Activated CD8-positive, alpha-beta memory T cell treated with anti-CD3 and anti-CD28 coated beads, Interleukin-2, amount 10 ng/mL, durations not matched to agents 7 days and 5 days (primary cell): ENCODE measurements around the gene ADAMTS12. TPM values are rescaled to one million over a fixed set of nuclear protein-coding genes. Genes with fewer than 3 reads are reported as not detected.

Experiments used
- ATAC-seq: fragments of 150-1000 bp; cut with Tn5 transposase; one replicate; pipeline ENCODE4 v1.10.0; 2021; ENCODE audit warnings: moderate library complexity
- CTCF ChIA-PET: fragments of 350-600 bp; sonication (Branson Sonifier 250); formaldehyde crosslinking; loops from one replicate; lab custom pipeline; 2021; ENCODE audit warnings: antibody characterized with exemption; lab: Charles Lee
- DNase-seq: peaks from one replicate; pipeline ENCODE4 v3.0.0-alpha.2; 2020
- H3K27ac Mint-ChIP-seq: one replicate; pipeline ENCODE4 v1.8.0; 2021; ENCODE audit warnings: mild to moderate bottlenecking, mixed read lengths
- H3K27me3 Mint-ChIP-seq: one replicate; pipeline ENCODE4 v1.8.0; 2021; ENCODE audit warnings: mixed read lengths
- H3K36me3 Mint-ChIP-seq: one replicate; pipeline ENCODE4 v1.8.0; 2021; ENCODE audit warnings: mild to moderate bottlenecking, mixed read lengths
- H3K4me1 Mint-ChIP-seq: one replicate; pipeline ENCODE4 v1.8.0; 2021; ENCODE audit warnings: mixed read lengths
- H3K4me3 Mint-ChIP-seq: one replicate; pipeline ENCODE4 v1.8.0; 2021; ENCODE audit warnings: mild to moderate bottlenecking, moderate library complexity, mixed read lengths
- H3K9me3 Mint-ChIP-seq: one replicate; pipeline ENCODE4 v1.8.0; 2022; ENCODE audit warnings: low read depth, mixed read lengths
- total RNA-seq, 2 experiments: library from RNA; stranded (reverse); gene quantifications; one replicate each; pipeline ENCODE4 v1.2.3, GENCODE V29; 2021

ADAMTS12 gene
- not detected for total RNA-seq

DNA sequence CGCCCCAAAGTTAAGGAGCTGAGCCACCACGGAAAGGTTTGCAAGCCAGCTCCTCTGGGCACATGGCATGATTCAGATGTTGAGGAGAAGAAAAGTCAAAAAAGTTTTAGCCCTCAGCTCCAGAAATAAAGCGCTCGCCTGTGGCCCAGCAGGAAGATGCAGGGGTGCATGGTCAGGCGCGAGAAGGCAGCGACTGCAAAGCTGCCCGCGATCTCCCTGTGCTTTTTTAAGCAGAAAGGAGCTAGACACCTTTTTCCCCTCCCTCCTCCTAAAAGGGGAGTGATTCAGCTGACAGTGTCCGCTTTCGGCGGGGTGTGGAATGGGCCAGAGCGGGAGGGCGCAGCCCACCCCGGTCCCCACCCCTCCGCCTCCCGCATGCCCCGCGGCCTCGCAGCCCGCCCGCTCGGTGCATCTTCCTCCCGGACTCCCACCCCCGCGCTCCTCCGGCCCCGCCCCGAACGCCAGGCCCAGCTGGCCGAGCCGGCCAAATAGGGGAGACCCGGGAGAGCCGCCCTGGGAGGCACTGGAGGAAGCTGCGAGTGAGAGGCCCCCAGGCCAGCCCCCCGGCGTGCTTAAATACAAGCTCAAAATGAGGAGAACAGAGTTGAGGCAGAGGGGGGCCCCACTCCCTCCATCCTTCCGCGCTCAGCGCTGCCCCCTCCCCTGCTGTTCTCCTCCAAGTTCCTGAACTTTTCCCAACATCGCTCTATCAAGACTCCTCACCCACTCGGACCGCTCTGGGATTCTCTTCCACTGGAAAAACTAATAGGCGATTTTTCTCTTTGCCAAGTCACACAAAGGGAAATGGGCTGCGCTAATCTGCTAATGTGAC, at the start of gene ADAMTS12:
TSS of gene ADAMTS12 (minus strand) at position 203 of the 832 bp plus-strand sequence. CDS start at position 69, 134 bp downstream.
- DNase-seq (no peak), ATAC-seq (no peak)
- Mint-ChIP-seq H3K36me3 (no peaks in the 10 kb centered on the region), H3K4me3 (no peak within 1 kb of the TSS), H3K4me1 (no peaks in the 10 kb centered on the region), H3K27ac (no peak within 1 kb of the TSS), H3K9me3 (no peaks in the 10 kb centered on the region), H3K27me3 (peaks cover 56% of the 10 kb centered on the region)
- CTCF ChIA-PET = interaction anchor here (1.5 kb wide), 1 partner anchor 43 kb away, joined by 4 read pairs; no protein-coding TSS in a partner anchor

DNA sequence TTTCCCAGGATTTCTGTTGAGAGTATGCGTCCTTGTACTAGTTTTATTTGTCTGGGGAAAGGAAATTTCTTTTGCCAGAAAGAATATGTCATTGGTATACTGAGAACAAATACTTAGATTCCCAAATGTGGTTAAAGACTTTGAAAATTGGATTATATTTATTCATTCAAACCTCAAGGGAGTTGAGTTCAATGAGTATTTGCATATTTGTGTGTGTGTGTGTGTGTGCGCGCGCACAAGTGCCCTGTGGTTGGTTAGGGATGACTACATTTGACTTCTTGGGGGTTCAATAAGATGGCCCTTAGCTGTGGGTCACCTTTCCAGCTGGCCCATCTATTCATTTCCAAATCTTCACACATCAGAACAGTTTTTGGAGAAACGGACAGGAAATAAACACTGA, 49.3 kb upstream of the ADAMTS12 start:
- peaks cover 1% of the 10 kb centered on the region for H3K4me1 Mint-ChIP-seq
- H3K27ac Mint-ChIP-seq = no peak overlapping the region
- no peaks in the 10 kb centered on the region for H3K36me3 Mint-ChIP-seq
- ATAC-seq (no peak), DNase-seq (no peak)
- peaks cover 58% of the 10 kb centered on the region for H3K27me3 Mint-ChIP-seq
- H3K9me3 Mint-ChIP-seq = no peaks in the 10 kb centered on the region
- H3K4me3 Mint-ChIP-seq = no peak overlapping the region
- CTCF ChIA-PET = no interaction called here

DNA sequence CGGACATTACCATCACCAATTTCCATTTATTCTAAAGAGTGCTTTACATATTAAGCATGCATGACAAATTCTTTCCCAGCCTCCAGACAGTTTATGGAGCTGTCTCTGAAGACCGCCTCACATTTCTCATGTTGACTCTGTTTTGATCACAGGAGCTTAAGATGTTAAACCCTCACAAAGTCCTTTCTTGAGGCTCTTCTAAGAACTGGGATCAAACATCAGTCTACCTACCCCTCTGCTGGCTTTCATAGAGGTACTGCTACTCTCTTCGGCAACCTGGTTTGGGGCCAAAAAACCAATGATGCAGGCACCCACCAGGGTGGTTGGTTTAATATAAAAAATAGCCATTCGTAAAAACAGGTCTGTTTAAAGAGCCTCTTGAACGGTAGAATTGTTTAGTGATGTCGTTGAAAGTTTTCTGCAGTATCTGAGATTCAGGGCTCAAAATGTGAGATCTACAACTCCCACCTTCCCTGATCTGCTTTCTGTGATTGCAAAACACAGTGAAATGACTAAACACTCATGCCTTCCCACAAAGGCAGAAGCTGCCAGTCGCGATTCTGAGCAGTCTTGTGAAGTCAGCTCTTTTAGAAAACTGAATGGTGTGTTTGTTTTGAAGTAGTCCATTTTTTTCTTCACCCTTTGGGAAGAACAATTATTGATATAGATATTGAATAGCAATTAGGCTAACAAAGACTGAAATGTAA, 47.9 kb upstream of the ADAMTS12 start:
- ATAC-seq = no peak
- H3K4me3 Mint-ChIP-seq = no peak overlapping the region
- no peaks in the 10 kb centered on the region for H3K9me3 Mint-ChIP-seq
- CTCF ChIA-PET = no interaction called here
- H3K36me3 Mint-ChIP-seq = no peaks in the 10 kb centered on the region
- peaks cover 3% of the 10 kb centered on the region for H3K4me1 Mint-ChIP-seq
- no peak for DNase-seq
- H3K27ac Mint-ChIP-seq = no peak overlapping the region
- H3K27me3 Mint-ChIP-seq = peaks cover 68% of the 10 kb centered on the region

- H3K27ac Mint-ChIP-seq = no peak overlapping the region
- H3K36me3 Mint-ChIP-seq = no peaks in the 10 kb centered on the region
- H3K9me3 Mint-ChIP-seq = no peaks in the 10 kb centered on the region
- peaks cover 72% of the 10 kb centered on the region for H3K27me3 Mint-ChIP-seq
- DNase-seq (no peak), ATAC-seq (no peak)
- CTCF ChIA-PET = no interaction called here
- H3K4me3 Mint-ChIP-seq = no peak overlapping the region
- H3K4me1 Mint-ChIP-seq = peaks cover 3% of the 10 kb centered on the region
These were observed 47.1 kb upstream of the ADAMTS12 start for GRCh38 chr5:33938881-33939280.

DNA sequence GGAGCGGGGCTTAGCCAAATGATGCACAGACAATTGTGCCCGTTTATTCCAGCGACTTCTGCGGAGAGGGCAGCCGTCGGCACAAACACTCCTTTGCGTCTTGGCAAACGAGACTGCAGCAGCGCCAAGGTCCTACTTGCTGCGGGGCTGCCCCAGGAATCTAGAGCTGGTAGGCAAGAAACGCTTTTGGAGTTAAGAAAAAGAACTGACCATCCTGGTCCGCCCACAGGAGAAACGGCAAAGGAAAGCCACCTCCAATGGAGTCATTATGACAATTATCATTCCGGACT, 46.7 kb upstream of the ADAMTS12 start:
- DNase-seq (no peak), ATAC-seq (no peak)
- peaks cover 73% of the 10 kb centered on the region for H3K27me3 Mint-ChIP-seq
- peaks cover 3% of the 10 kb centered on the region for H3K4me1 Mint-ChIP-seq
- CTCF ChIA-PET = no interaction called here
- no peak overlapping the region for H3K4me3 Mint-ChIP-seq
- H3K9me3 Mint-ChIP-seq = no peaks in the 10 kb centered on the region
- no peak overlapping the region for H3K27ac Mint-ChIP-seq
- no peaks in the 10 kb centered on the region for H3K36me3 Mint-ChIP-seq

DNA sequence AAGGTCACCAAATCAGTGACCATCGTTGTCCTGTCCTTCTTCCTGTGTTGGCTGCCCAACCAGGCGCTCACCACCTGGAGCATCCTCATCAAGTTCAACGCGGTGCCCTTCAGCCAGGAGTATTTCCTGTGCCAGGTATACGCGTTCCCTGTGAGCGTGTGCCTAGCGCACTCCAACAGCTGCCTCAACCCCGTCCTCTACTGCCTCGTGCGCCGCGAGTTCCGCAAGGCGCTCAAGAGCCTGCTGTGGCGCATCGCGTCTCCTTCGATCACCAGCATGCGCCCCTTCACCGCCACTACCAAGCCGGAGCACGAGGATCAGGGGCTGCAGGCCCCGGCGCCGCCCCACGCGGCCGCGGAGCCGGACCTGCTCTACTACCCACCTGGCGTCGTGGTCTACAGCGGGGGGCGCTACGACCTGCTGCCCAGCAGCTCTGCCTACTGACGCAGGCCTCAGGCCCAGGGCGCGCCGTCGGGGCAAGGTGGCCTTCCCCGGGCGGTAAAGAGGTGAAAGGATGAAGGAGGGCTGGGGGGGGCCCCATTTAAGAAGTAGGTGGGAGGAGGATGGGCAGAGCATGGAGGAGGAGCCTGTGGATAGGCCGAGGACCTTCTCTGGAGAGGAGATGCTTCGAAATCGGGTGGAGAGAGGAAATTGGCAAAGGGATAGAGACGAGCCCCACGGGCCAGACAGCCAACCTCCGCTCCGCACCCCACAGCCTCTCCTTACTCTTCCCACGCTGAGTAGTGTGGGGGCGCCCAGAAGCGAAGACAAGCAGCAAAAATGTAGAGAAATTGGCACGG, 46.1 kb upstream of the ADAMTS12 start:
- Mint-ChIP-seq H3K4me1 (peaks cover 3% of the 10 kb centered on the region), H3K9me3 (no peaks in the 10 kb centered on the region), H3K27ac (no peak overlapping the region), H3K27me3 (peaks cover 75% of the 10 kb centered on the region), H3K4me3 (no peak overlapping the region), H3K36me3 (no peaks in the 10 kb centered on the region)
- CTCF ChIA-PET = no interaction called here
- no peak for DNase-seq
- ATAC-seq = no peak

DNA sequence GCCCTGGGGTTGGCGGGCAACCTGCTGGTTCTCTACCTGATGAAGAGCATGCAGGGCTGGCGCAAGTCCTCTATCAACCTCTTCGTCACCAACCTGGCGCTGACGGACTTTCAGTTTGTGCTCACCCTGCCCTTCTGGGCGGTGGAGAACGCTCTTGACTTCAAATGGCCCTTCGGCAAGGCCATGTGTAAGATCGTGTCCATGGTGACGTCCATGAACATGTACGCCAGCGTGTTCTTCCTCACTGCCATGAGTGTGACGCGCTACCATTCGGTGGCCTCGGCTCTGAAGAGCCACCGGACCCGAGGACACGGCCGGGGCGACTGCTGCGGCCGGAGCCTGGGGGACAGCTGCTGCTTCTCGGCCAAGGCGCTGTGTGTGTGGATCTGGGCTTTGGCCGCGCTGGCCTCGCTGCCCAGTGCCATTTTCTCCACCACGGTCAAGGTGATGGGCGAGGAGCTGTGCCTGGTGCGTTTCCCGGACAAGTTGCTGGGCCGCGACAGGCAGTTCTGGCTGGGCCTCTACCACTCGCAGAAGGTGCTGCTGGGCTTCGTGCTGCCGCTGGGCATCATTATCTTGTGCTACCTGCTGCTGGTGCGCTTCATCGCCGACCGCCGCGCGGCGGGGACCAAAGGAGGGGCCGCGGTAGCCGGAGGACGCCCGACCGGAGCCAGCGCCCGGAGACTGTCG, 45.4 kb upstream of the ADAMTS12 start:
- Mint-ChIP-seq H3K9me3 (no peaks in the 10 kb centered on the region), H3K27ac (no peak overlapping the region), H3K27me3 (peaks cover 77% of the 10 kb centered on the region), H3K4me1 (peaks cover 3% of the 10 kb centered on the region), H3K36me3 (no peaks in the 10 kb centered on the region), H3K4me3 (no peak overlapping the region)
- ATAC-seq (no peak), DNase-seq (no peak)
- CTCF ChIA-PET = interaction anchor here (1.8 kb wide), 1 partner anchor 31 kb away, joined by 4 read pairs; no protein-coding TSS in a partner anchor

DNA sequence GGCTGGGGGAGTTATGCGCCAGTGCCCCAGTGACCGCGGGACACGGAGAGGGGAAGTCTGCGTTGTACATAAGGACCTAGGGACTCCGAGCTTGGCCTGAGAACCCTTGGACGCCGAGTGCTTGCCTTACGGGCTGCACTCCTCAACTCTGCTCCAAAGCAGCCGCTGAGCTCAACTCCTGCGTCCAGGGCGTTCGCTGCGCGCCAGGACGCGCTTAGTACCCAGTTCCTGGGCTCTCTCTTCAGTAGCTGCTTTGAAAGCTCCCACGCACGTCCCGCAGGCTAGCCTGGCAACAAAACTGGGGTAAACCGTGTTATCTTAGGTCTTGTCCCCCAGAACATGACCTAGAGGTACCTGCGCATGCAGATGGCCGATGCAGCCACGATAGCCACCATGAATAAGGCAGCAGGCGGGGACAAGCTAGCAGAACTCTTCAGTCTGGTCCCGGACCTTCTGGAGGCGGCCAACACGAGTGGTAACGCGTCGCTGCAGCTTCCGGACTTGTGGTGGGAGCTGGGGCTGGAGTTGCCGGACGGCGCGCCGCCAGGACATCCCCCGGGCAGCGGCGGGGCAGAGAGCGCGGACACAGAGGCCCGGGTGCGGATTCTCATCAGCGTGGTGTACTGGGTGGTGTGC, 44.7 kb upstream of the ADAMTS12 start, which contains the start of gene RXFP3:
TSS of gene RXFP3 (plus strand) at position 6 of the 636 bp plus-strand sequence. CDS start at position 361, 355 bp downstream.
- no peaks in the 10 kb centered on the region for H3K36me3 Mint-ChIP-seq
- no peak within 1 kb of the TSS for H3K4me3 Mint-ChIP-seq
- H3K27ac Mint-ChIP-seq = no peak within 1 kb of the TSS
- H3K27me3 Mint-ChIP-seq = peaks cover 80% of the 10 kb centered on the region
- DNase-seq (no peak), ATAC-seq (no peak)
- no peaks in the 10 kb centered on the region for H3K9me3 Mint-ChIP-seq
- H3K4me1 Mint-ChIP-seq = peaks cover 3% of the 10 kb centered on the region
- CTCF ChIA-PET = interaction anchor here (1.2 to 3.0 kb wide), 5 partner anchors 32 to 503 kb away, joined by 4 to 25 read pairs (median 11); no protein-coding TSS in a partner anchor

GRCh38 chr5:33936004-33936380, 44.2 kb upstream of the ADAMTS12 start:
- peak; percentile 62 for DNase-seq
- Mint-ChIP-seq H3K4me1 (peaks cover 3% of the 10 kb centered on the region), H3K27me3 (peaks cover 80% of the 10 kb centered on the region), H3K27ac (no peak overlapping the region), H3K9me3 (no peaks in the 10 kb centered on the region), H3K4me3 (no peak overlapping the region), H3K36me3 (no peaks in the 10 kb centered on the region)
- peak; percentile 68 for ATAC-seq
- CTCF ChIA-PET = interaction anchor here (0.5 to 3.0 kb wide), 8 partner anchors 27 to 1228 kb away, joined by 3 to 25 read pairs (median 6); no protein-coding TSS in a partner anchor

DNA sequence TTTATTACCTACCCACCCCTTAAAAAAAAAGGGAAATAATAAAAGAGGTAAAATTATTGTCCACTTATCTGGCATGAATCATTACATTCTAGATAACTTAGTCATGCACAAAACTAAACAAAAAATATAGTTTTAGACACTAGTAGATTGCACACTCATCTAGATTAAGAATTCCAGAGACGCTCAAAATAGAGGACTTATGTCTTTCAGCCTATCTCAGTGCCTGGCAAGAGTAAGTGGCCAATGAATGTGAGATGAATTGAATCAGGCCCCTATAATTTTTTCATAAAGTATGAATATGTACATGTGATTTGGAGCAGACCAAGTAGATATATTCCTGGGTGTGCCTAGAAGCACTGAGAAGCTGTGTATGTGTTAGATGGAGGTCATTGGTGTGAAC, 42.4 kb upstream of the ADAMTS12 start:
- no peak for DNase-seq
- ATAC-seq = no peak
- CTCF ChIA-PET = interaction anchor here (0.9 to 3.0 kb wide), 9 partner anchors 13 to 512 kb away, joined by 3 to 25 read pairs (median 5); partner anchors contain the start of genes ADAMTS12 and TARS1
- no peaks in the 10 kb centered on the region for H3K9me3 Mint-ChIP-seq
- H3K27ac Mint-ChIP-seq = no peak overlapping the region
- peaks cover 3% of the 10 kb centered on the region for H3K4me1 Mint-ChIP-seq
- peaks cover 65% of the 10 kb centered on the region for H3K27me3 Mint-ChIP-seq
- no peak overlapping the region for H3K4me3 Mint-ChIP-seq
- H3K36me3 Mint-ChIP-seq = no peaks in the 10 kb centered on the region

DNA sequence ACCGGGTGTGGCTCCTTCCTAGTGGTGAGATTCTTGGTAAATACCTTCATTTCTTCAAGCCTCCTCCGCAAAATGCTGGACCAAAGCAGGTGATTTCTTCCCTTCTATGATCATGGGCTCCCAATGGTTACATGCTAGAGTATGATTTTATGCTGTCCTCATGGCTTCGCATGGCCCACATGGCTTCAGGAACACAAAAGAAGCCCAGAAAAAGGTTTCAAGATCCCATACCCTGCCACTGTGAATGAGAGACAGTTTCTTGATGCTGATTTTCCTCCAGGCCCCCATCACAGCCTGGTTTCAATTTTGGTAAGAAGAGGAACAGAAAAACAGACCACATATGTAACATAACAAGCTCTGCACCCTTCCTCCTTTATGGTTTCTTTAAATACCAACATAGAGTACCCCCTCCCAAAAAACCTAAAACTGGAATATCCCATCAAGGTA, 42.0 kb upstream of the ADAMTS12 start:
- Mint-ChIP-seq H3K27ac (no peak overlapping the region), H3K4me3 (no peak overlapping the region), H3K9me3 (no peaks in the 10 kb centered on the region), H3K4me1 (peaks cover 3% of the 10 kb centered on the region), H3K27me3 (peaks cover 61% of the 10 kb centered on the region), H3K36me3 (no peaks in the 10 kb centered on the region)
- ATAC-seq (no peak), DNase-seq (no peak)
- CTCF ChIA-PET = interaction anchor here (1.3 to 3.0 kb wide), 5 partner anchors 13 to 512 kb away, joined by 4 to 25 read pairs (median 11); no protein-coding TSS in a partner anchor

DNA sequence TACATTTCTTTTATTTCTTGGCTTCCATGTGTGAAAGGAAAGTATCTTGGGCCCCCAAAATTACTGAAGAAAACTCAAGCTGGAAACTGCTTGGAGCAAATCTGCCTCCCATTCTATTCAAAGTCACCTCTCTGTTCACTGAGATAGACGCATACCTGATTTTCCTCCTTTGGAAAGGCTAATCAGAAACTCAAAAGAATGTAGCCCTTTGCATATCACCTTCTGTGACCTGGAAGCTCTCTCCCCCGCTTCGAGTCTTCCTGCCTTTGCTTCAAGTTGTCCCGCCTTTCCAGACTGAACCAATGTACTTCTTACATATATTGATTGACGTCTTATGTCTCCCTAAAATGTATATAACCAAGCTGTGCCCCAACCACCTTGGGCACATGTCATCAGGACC, 39.3 kb upstream of the ADAMTS12 start:
- no peak for DNase-seq
- H3K4me3 Mint-ChIP-seq = no peak overlapping the region
- H3K27me3 Mint-ChIP-seq = peaks cover 36% of the 10 kb centered on the region
- no peaks in the 10 kb centered on the region for H3K36me3 Mint-ChIP-seq
- ATAC-seq = no peak
- H3K27ac Mint-ChIP-seq = no peak overlapping the region
- H3K9me3 Mint-ChIP-seq = no peaks in the 10 kb centered on the region
- CTCF ChIA-PET = interaction anchor here (1.4 kb wide), 1 partner anchor 496 kb away, joined by 5 read pairs; no protein-coding TSS in a partner anchor
- H3K4me1 Mint-ChIP-seq = peaks cover 2% of the 10 kb centered on the region
